WTC11 (cell line): ENCODE measurements around the gene POLE4.

Experiments used
- ETV6 ChIP-seq: sonication (generic); formaldehyde crosslinking; IDR thresholded peaks from 2 replicates; pipeline ENCODE4 v1.8.1; 2022; ENCODE audit warnings: mild to moderate bottlenecking, missing genetic modification reagents
- FOXP1 ChIP-seq: sonication (generic); formaldehyde crosslinking; IDR thresholded peaks from 2 replicates; pipeline ENCODE4 v1.8.0; 2022; ENCODE audit warnings: missing genetic modification reagents, mild to moderate bottlenecking, moderate library complexity, borderline replicate concordance
- GRHL2 ChIP-seq: fragments of 250-450 bp; sonication (Bioruptor Pico); IDR thresholded peaks from 2 replicates; pipeline ENCODE4 v1.8.0; 2022; ENCODE audit warnings: mild to moderate bottlenecking, moderate library complexity; ENCODE audit not compliant: insufficient replicate concordance, severe bottlenecking
- JUN ChIP-seq: sonication (generic); formaldehyde crosslinking; IDR thresholded peaks from 2 replicates; pipeline ENCODE4 v1.8.0; 2023; ENCODE audit warnings: mild to moderate bottlenecking, missing genetic modification reagents
- KAT7 ChIP-seq: sonication (generic); formaldehyde crosslinking; IDR thresholded peaks from 2 replicates; pipeline ENCODE4 v1.8.1; 2023; ENCODE audit warnings: missing genetic modification reagents, mild to moderate bottlenecking, borderline replicate concordance
- MXD4 ChIP-seq: fragments of 250-450 bp; sonication (Bioruptor Pico); IDR thresholded peaks from 2 replicates; pipeline ENCODE4 v1.8.0; 2021; ENCODE audit warnings: mild to moderate bottlenecking, moderate library complexity, borderline replicate concordance
- NR2C2 ChIP-seq: sonication (generic); formaldehyde crosslinking; IDR thresholded peaks from 2 replicates; pipeline ENCODE4 v1.8.0; 2022; ENCODE audit warnings: mild to moderate bottlenecking, missing genetic modification reagents
- SMAD3 ChIP-seq: sonication (generic); formaldehyde crosslinking; IDR thresholded peaks from 2 replicates; pipeline ENCODE4 v1.8.0; 2022; ENCODE audit warnings: missing genetic modification reagents, mild to moderate bottlenecking, borderline replicate concordance
- TCF7 ChIP-seq: sonication (generic); formaldehyde crosslinking; IDR thresholded peaks from 2 replicates; pipeline ENCODE4 v1.8.0; 2022; ENCODE audit warnings: mild to moderate bottlenecking, low read depth, missing genetic modification reagents, moderate library complexity
- TF ChIP-seq, protein P1 (sequence below): fragments of 200-600 bp; IDR thresholded peaks from 2 replicates; pipeline ENCODE4 v1.8.0; 2022; ENCODE audit warnings: antibody characterized with exemption
- TF ChIP-seq, protein P2 (sequence below): sonication (generic); formaldehyde crosslinking; IDR thresholded peaks from 2 replicates; pipeline ENCODE4 v1.8.0; 2023; ENCODE audit warnings: missing genetic modification reagents
- TF ChIP-seq, protein P3 (sequence below): sonication (generic); formaldehyde crosslinking; IDR thresholded peaks from 2 replicates; pipeline ENCODE4 v1.8.1; 2022; ENCODE audit warnings: mild to moderate bottlenecking, missing genetic modification reagents, moderate library complexity, borderline replicate concordance

DNA sequence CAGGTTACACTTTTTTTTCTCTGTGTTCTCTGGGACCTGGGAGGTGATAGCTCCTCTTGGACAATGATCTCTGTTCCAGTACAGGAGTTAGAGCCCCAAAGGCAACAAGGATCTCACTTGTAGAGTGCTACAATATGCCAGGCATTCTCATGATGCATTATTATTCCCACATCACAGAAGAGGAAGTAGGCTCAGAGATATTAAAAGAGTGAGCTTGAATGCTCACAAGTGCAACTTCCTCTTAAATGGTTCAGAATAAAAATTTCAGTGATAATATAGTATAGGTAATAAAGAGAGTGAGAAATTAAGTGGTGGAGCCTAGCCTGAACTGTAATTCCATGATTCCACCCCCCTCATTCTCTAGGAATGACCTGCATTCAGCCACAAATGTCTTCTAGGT is 21.4 kb downstream of the POLE4 start:
- TF ChIP-seq, protein P1, sequence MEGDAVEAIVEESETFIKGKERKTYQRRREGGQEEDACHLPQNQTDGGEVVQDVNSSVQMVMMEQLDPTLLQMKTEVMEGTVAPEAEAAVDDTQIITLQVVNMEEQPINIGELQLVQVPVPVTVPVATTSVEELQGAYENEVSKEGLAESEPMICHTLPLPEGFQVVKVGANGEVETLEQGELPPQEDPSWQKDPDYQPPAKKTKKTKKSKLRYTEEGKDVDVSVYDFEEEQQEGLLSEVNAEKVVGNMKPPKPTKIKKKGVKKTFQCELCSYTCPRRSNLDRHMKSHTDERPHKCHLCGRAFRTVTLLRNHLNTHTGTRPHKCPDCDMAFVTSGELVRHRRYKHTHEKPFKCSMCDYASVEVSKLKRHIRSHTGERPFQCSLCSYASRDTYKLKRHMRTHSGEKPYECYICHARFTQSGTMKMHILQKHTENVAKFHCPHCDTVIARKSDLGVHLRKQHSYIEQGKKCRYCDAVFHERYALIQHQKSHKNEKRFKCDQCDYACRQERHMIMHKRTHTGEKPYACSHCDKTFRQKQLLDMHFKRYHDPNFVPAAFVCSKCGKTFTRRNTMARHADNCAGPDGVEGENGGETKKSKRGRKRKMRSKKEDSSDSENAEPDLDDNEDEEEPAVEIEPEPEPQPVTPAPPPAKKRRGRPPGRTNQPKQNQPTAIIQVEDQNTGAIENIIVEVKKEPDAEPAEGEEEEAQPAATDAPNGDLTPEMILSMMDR: no peak
- TF ChIP-seq KAT7 (CRISPR knock-in tag): no peak
- TF ChIP-seq GRHL2 (CRISPR knock-in tag): no peak
- TF ChIP-seq ETV6 (CRISPR knock-in tag): no peak
- no peak for TF ChIP-seq JUN (CRISPR knock-in tag)
- no peak for TF ChIP-seq NR2C2 (CRISPR knock-in tag)
- no peak for TF ChIP-seq SMAD3 (CRISPR knock-in tag)
- no peak for TF ChIP-seq TCF7 (CRISPR knock-in tag)
- no peak for TF ChIP-seq MXD4 (CRISPR knock-in tag)
- TF ChIP-seq, protein P2, sequence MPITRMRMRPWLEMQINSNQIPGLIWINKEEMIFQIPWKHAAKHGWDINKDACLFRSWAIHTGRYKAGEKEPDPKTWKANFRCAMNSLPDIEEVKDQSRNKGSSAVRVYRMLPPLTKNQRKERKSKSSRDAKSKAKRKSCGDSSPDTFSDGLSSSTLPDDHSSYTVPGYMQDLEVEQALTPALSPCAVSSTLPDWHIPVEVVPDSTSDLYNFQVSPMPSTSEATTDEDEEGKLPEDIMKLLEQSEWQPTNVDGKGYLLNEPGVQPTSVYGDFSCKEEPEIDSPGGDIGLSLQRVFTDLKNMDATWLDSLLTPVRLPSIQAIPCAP: no peak
- TF ChIP-seq FOXP1 (CRISPR knock-in tag): no peak
- TF ChIP-seq, protein P3, sequence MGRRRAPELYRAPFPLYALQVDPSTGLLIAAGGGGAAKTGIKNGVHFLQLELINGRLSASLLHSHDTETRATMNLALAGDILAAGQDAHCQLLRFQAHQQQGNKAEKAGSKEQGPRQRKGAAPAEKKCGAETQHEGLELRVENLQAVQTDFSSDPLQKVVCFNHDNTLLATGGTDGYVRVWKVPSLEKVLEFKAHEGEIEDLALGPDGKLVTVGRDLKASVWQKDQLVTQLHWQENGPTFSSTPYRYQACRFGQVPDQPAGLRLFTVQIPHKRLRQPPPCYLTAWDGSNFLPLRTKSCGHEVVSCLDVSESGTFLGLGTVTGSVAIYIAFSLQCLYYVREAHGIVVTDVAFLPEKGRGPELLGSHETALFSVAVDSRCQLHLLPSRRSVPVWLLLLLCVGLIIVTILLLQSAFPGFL: no peak
